Measurements from ENCODE around the gene MYO18A. TPM values are rescaled to one million over a fixed set of nuclear protein-coding genes. Genes with fewer than 3 reads are reported as not detected.

Gene MYO18A
- total RNA-seq, 1 experiment from 2014 or later: 24.0 TPM

- Mint-ChIP-seq H3K36me3 (ENCODE audit: insufficient read depth, unreplicated experiment) (peaks cover 21% of the 10 kb centered on the region), H3K9me3 (ENCODE audit: unreplicated experiment) (no peaks in the 10 kb centered on the region), H3K27me3 (ENCODE audit: insufficient read depth, unreplicated experiment) (no peaks in the 10 kb centered on the region), H3K27ac (ENCODE audit: low read depth, unreplicated experiment) (no peak overlapping the region), H3K4me3 (ENCODE audit: unreplicated experiment) (no peak overlapping the region), H3K4me1 (ENCODE audit: insufficient read depth, unreplicated experiment) (peaks cover 10% of the 10 kb centered on the region)
- BruUV-seq (replicated peaks): no TSS peak
- no peak for TF ChIP-seq CTCF (IDR thresholded peaks at IDR 0.05; ENCODE audit: unreplicated experiment)
- intact Hi-C loops (cut with micrococcal nuclease): no loop called here
- CTCF ChIA-PET: interaction anchor here (0.6 to 2.5 kb wide), 5 partner anchors 8 to 347 kb away, joined by 3 to 18 read pairs (median 5); no protein-coding TSS in a partner anchor
- POLR2A ChIA-PET: interaction anchor here (0.9 kb wide), 1 partner anchor 146 kb away, joined by 3 read pairs; no protein-coding TSS in a partner anchor
- DNase-seq (ENCODE audit: unreplicated experiment): no peak
These were observed 69.8 kb downstream of the MYO18A start for GRCh38 chr17:29110372-29110757.

- Mint-ChIP-seq H3K27ac (ENCODE audit: low read depth, unreplicated experiment) (no peak overlapping the region), H3K4me3 (ENCODE audit: unreplicated experiment) (no peak overlapping the region), H3K27me3 (ENCODE audit: insufficient read depth, unreplicated experiment) (no peaks in the 10 kb centered on the region), H3K4me1 (ENCODE audit: insufficient read depth, unreplicated experiment) (peaks cover 10% of the 10 kb centered on the region), H3K36me3 (ENCODE audit: insufficient read depth, unreplicated experiment) (peaks cover 27% of the 10 kb centered on the region), H3K9me3 (ENCODE audit: unreplicated experiment) (no peaks in the 10 kb centered on the region)
- ChIA-PET POLR2A (interaction anchor here (0.6 to 0.9 kb wide), 2 partner anchors 145 to 283 kb away, joined by 3 read pairs; no protein-coding TSS in a partner anchor), CTCF (interaction anchor here (0.6 to 2.5 kb wide), 7 partner anchors 8 to 346 kb away, joined by 3 to 18 read pairs (median 4); no protein-coding TSS in a partner anchor)
- BruUV-seq (replicated peaks): no TSS peak
- no peak for TF ChIP-seq CTCF (IDR thresholded peaks at IDR 0.05; ENCODE audit: unreplicated experiment)
- DNase-seq (ENCODE audit: unreplicated experiment): no peak
- intact Hi-C loops (cut with micrococcal nuclease): no loop called here
These were observed 70.5 kb downstream of the MYO18A start for GRCh38 chr17:29109477-29110371.

- ChIA-PET POLR2A (interaction anchor here (0.6 kb wide), 1 partner anchor 284 kb away, joined by 3 read pairs; no protein-coding TSS in a partner anchor), CTCF (interaction anchor here (0.6 to 2.5 kb wide), 5 partner anchors 8 to 157 kb away, joined by 3 to 18 read pairs (median 4); no protein-coding TSS in a partner anchor)
These were observed 71.2 kb downstream of the MYO18A start for GRCh38 chr17:29108823-29109476.

More at GRCh38 chr17:29108823-29109476, 71.2 kb downstream of the MYO18A start:
- peaks cover 10% of the 10 kb centered on the region for H3K4me1 Mint-ChIP-seq (ENCODE audit: insufficient read depth, unreplicated experiment)
- no TSS peak for BruUV-seq (replicated peaks)
- no peak for DNase-seq (ENCODE audit: unreplicated experiment)
- peak overlapping the region; percentile 36 for H3K27ac Mint-ChIP-seq (ENCODE audit: low read depth, unreplicated experiment)
- no peaks in the 10 kb centered on the region for H3K27me3 Mint-ChIP-seq (ENCODE audit: insufficient read depth, unreplicated experiment)
- H3K36me3 Mint-ChIP-seq (ENCODE audit: insufficient read depth, unreplicated experiment): peaks cover 26% of the 10 kb centered on the region
- TF ChIP-seq CTCF (IDR thresholded peaks at IDR 0.05; ENCODE audit: unreplicated experiment): no peak
- no peaks in the 10 kb centered on the region for H3K9me3 Mint-ChIP-seq (ENCODE audit: unreplicated experiment)
- no peak overlapping the region for H3K4me3 Mint-ChIP-seq (ENCODE audit: unreplicated experiment)
- intact Hi-C loops (cut with micrococcal nuclease): no loop called here

Data from MCF 10A (cell line).